Measurements from ENCODE around the gene BPNT1. TPM values are rescaled to one million over a fixed set of nuclear protein-coding genes. Genes with fewer than 3 reads are reported as not detected.

BPNT1 gene
- total RNA-seq, 1 experiment from 2014 or later, result 13.6 TPM

GRCh38 chr1:220067269-220068204, 22.1 kb downstream of the BPNT1 start:
- H3T11ph ChIP-seq (ENCODE audit: low read length), result no peak overlapping the region
- no peaks in the 10 kb centered on the region for H3K27me3 ChIP-seq (ENCODE audit: insufficient read depth, low read length)
- no peaks in the 10 kb centered on the region for H3K79me1 ChIP-seq (ENCODE audit: insufficient read depth, low read depth, low read length, poor library complexity, severe bottlenecking)
- H3K79me2 ChIP-seq (ENCODE audit: insufficient read depth, low read length), result no peaks in the 10 kb centered on the region
- no peak overlapping the region for H3K14ac ChIP-seq (ENCODE audit: insufficient read depth, low read length)
- H2BK120ac ChIP-seq (ENCODE audit: low read depth, low read length, poor library complexity, severe bottlenecking), result no peak overlapping the region
- no peak overlapping the region for H3K18ac ChIP-seq (ENCODE audit: insufficient read length, low read depth, low read length)
- H2AFZ ChIP-seq (ENCODE audit: low read length), result no peak overlapping the region
- H3K9ac ChIP-seq (ENCODE audit: extremely low read depth, insufficient read length, low read length), result no peak overlapping the region
- no peak for TF ChIP-seq CTCF (conservative IDR thresholded peaks at IDR 0.05)
- no peaks in the 10 kb centered on the region for H3K9me3 ChIP-seq (ENCODE audit: control insufficient read depth, low read depth, low read length)
- no peak overlapping the region for H2BK12ac ChIP-seq (ENCODE audit: insufficient read length, low read depth, low read length)
- Mint-ChIP-seq H3K27me3 (ENCODE audit: low read depth) (no peaks in the 10 kb centered on the region), H3K27ac (no peak overlapping the region), H3K9me3 (no peaks in the 10 kb centered on the region), H3K36me3 (ENCODE audit: insufficient read depth in 1 of 3, low read depth in 3 of 3) (peaks cover 3 to 27% (median 17%) of the 10 kb centered on the region in 3 experiments; a peak in 6 of 7 replicates), H3K4me3 (no peak overlapping the region), H3K4me1 (no peaks in the 10 kb centered on the region)
- no peak overlapping the region for H2AK5ac ChIP-seq (ENCODE audit: insufficient read length, low read length)
- no peak overlapping the region for H2BK20ac ChIP-seq (ENCODE audit: low read depth, low read length, poor library complexity, severe bottlenecking)
- H3K4me2 ChIP-seq (ENCODE audit: insufficient read depth, insufficient read length, low read length), result no peak overlapping the region
- H3K56ac ChIP-seq (ENCODE audit: insufficient read length, low read depth, low read length), result no peak overlapping the region
- H2BK15ac ChIP-seq (ENCODE audit: low read depth, low read length), result no peak overlapping the region
- whole genome bisulfite sequencing (ENCODE audit: extremely low coverage, insufficient read length, low lambda C conversion rate), result no CpG with 5 or more reads among the region's 3 CpGs
- H4K8ac ChIP-seq (replicated peaks; ENCODE audit: insufficient read length, low read depth, low read length), result no peak overlapping the region
- no peak overlapping the region for H2BK5ac ChIP-seq (ENCODE audit: insufficient read length, low read length)
- no peak overlapping the region for H4K91ac ChIP-seq (ENCODE audit: insufficient read length, low read depth, low read length)
- no peak overlapping the region for H3K4ac ChIP-seq (ENCODE audit: low read depth, low read length)
- no peaks in the 10 kb centered on the region for H3K23me2 ChIP-seq (ENCODE audit: insufficient read length, low read depth, low read length, poor library complexity, severe bottlenecking)
- DNase-seq, result no peak
- H4K5ac ChIP-seq (ENCODE audit: insufficient read length, low read depth, low read length), result no peak overlapping the region
- no peak overlapping the region for H3K27ac ChIP-seq (ENCODE audit: insufficient read length, low read depth, low read length)
- no peaks in the 10 kb centered on the region for H4K20me1 ChIP-seq (ENCODE audit: control insufficient read depth, insufficient read depth, insufficient read length)
- H3K23ac ChIP-seq (ENCODE audit: insufficient read length, low read depth, low read length), result no peak overlapping the region
- H3K4me1 ChIP-seq (ENCODE audit: insufficient read depth, low read length), result no peaks in the 10 kb centered on the region

Measured in H9 (cell line).